ENCODE data around the gene NOD1. TPM values are rescaled to one million over a fixed set of nuclear protein-coding genes. Genes with fewer than 3 reads are reported as not detected.

NOD1 gene
- total and polyA plus RNA-seq, 2 of the 13 experiments (the other 11 are each of a cell fraction or from before 2014, with no cell fraction given): 1.7 to 2.9 TPM

DNA sequence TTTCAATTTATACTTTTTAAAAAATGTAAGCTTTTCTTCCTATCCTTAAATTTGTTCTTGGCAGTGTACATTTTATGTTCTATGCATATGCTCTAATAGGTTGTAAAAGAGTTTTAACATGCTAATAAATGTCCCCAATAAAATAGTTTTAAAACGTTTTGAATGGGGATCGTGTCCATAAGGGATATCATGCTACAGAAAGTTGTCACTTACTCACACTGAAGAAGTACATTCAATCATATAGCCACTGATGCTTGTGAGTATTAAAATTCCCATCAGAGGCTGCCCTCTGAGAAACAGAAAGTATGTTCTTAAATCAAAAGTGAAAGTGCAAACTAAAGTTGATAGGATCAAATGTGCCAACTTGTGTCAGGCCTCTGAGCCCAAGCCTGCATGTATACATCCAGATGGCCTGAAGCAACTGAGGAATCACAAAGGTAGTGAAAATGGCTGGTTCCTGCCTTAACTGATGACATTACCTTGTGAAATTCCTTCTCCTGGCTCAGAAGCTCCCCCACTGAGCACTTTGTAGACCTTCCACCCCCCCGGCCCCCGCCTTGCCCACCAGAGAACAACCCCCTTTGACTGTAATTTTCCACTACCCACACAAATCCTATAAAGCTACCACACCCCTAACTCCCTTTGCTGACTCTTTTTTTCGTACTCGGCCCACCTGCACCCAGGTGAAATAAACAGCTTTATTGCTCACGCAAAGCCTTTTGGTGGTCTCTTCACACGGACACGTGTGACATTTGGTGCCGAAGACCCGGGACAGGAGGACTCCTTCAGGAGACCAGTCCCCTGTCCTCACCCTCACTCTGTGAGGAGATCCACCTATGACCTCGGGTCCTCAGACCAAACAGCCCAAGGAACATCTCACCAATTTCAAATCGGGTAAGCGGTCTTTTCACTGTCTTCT lies 877 bp upstream of the NOD1 start:
- H3K4me1 ChIP-seq (ENCODE audit: insufficient read depth, low read length): peaks cover 45% of the 10 kb centered on the region
- ATAC-seq: no peak
- in situ Hi-C loops (cut with HindIII; ENCODE audit: extremely low pct_ligation_motif_present, low pct_unique_long_range_greater_than_20kb): no loop called here
- no peaks in the 10 kb centered on the region for H3K36me3 ChIP-seq (replicated peaks in 1 of 2; ENCODE audit: control insufficient read depth in 1 of 2, insufficient read depth in 2 of 2, low read length in 2 of 2)
- no peaks in the 10 kb centered on the region for H3K9me3 ChIP-seq (ENCODE audit: low read length)
- peak overlapping the region; percentile 65 to 85 (median 83) for H3K4me3 ChIP-seq (replicated peaks in 1 of 3; ENCODE audit: insufficient read depth in 1 of 3, low read depth in 2 of 3, low read length in 3 of 3)
- DNase-seq (ENCODE audit: low spot score): no peak
- H2AFZ ChIP-seq (ENCODE audit: low read length): peak overlapping the region; percentile 43
- WGBS (ENCODE audit: low lambda C conversion rate): 44% methylated on average over 14 of the region's 14 CpGs
- H3K27ac ChIP-seq (ENCODE audit: extremely low read length, insufficient read depth, low read length): no peak overlapping the region
- H3K4me2 ChIP-seq (ENCODE audit: low read depth, low read length): peak overlapping the region; percentile 99
- no peaks in the 10 kb centered on the region for H4K20me1 ChIP-seq (ENCODE audit: insufficient read depth, low read length)
- intact Hi-C loops (cut with micrococcal nuclease; ENCODE audit: unreplicated experiment): no loop called here
- ChIA-PET POLR2A (interaction anchor here (1.5 kb wide), 1 partner anchor 10 kb away, joined by 3 read pairs; no protein-coding TSS in a partner anchor), CTCF (ENCODE audit: low intra/inter-chr PET ratio, low total read pairs) (no interaction called here)
- peaks cover 1 to 14% of the 10 kb centered on the region in 2 experiments; a peak in 2 of 5 replicates for H3K27me3 ChIP-seq (ENCODE audit: control insufficient read depth in 1 of 2, insufficient read depth in 2 of 2, low read length in 2 of 2)
- H3K79me2 ChIP-seq (ENCODE audit: insufficient read depth, low read length): no peaks in the 10 kb centered on the region
- FAIRE-seq: no peak
- no TSS peak for BruUV-seq (replicated peaks)
- TF ChIP-seq ZNF616 (CRISPR knock-in tag; IDR thresholded peaks at IDR 0.05; ENCODE audit: low read depth) (no peak), KAT2B (IDR thresholded peaks at IDR 0.05; ENCODE audit: borderline replicate concordance, low read depth, low read length) (no peak), RARG (CRISPR knock-in tag; IDR thresholded peaks at IDR 0.05; ENCODE audit: low read depth) (no peak), HCFC1 (IDR thresholded peaks at IDR 0.05; ENCODE audit: low read depth, low read length) (no peak), KAT7 (CRISPR knock-in tag; IDR thresholded peaks at IDR 0.05; ENCODE audit: borderline replicate concordance) (no peak), RBM22 (optimal IDR thresholded peaks at IDR 0.05; ENCODE audit: low read length) (no peak), RFX3 (CRISPR knock-in tag; IDR thresholded peaks at IDR 0.05) (no peak)
- TF ChIP-seq, protein P1, sequence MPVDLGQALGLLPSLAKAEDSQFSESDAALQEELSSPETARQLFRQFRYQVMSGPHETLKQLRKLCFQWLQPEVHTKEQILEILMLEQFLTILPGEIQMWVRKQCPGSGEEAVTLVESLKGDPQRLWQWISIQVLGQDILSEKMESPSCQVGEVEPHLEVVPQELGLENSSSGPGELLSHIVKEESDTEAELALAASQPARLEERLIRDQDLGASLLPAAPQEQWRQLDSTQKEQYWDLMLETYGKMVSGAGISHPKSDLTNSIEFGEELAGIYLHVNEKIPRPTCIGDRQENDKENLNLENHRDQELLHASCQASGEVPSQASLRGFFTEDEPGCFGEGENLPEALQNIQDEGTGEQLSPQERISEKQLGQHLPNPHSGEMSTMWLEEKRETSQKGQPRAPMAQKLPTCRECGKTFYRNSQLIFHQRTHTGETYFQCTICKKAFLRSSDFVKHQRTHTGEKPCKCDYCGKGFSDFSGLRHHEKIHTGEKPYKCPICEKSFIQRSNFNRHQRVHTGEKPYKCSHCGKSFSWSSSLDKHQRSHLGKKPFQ (CRISPR knock-in tag; IDR thresholded peaks at IDR 0.05; ENCODE audit: insufficient replicate concordance): no peak
- TF ChIP-seq, protein P2, sequence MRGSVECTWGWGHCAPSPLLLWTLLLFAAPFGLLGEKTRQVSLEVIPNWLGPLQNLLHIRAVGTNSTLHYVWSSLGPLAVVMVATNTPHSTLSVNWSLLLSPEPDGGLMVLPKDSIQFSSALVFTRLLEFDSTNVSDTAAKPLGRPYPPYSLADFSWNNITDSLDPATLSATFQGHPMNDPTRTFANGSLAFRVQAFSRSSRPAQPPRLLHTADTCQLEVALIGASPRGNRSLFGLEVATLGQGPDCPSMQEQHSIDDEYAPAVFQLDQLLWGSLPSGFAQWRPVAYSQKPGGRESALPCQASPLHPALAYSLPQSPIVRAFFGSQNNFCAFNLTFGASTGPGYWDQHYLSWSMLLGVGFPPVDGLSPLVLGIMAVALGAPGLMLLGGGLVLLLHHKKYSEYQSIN (CRISPR knock-in tag; IDR thresholded peaks at IDR 0.05; ENCODE audit: borderline replicate concordance): no peak
- peak overlapping the region; percentile 74 for H3K9ac ChIP-seq (ENCODE audit: insufficient read depth, low read depth, low read length)

Measured in HepG2 (cell line).